ENCODE data around the gene MPZL2. TPM values are rescaled to one million over a fixed set of nuclear protein-coding genes. Genes with fewer than 3 reads are reported as not detected.

MPZL2 gene
- total RNA-seq, 1 donor from 2014 or later: 24.2 TPM

DNA sequence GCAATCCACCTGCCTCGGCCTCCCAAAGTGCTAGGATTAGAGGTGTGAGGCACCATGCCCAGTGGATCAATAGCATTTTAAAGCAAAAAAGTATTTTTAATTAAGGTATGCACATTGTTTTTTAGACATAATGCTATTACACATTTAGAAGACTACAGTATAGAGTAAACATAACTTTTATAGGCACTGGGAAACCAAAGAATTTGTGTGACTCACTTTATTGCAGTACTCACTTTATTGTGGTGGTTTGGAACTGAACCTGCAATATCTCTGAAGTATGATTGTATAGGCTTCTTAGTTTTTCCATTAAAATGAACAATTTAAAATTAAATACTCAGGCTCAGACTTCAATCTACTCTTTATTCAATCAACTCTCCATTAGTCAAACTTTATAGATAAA lies 22.9 kb upstream of the MPZL2 start:
- intact Hi-C loops (cut with DNase I): no loop called here
- DNase-seq (ENCODE audit: low spot score): no peak

- DNase-seq (ENCODE audit: low spot score): no peak
- intact Hi-C loops (cut with DNase I): no loop called here
These were observed 22.4 kb upstream of the MPZL2 start for GRCh38 chr11:118286545-118286944.

GRCh38 chr11:118283756-118284350 lies 19.8 kb upstream of the MPZL2 start:
- no peak for DNase-seq (ENCODE audit: low spot score)
- intact Hi-C loops (cut with DNase I): no loop called here

GRCh38 chr11:118283037-118283636 lies 19.0 kb upstream of the MPZL2 start:
- intact Hi-C loops (cut with DNase I): no loop called here
- DNase-seq (ENCODE audit: low spot score): no peak

DNA sequence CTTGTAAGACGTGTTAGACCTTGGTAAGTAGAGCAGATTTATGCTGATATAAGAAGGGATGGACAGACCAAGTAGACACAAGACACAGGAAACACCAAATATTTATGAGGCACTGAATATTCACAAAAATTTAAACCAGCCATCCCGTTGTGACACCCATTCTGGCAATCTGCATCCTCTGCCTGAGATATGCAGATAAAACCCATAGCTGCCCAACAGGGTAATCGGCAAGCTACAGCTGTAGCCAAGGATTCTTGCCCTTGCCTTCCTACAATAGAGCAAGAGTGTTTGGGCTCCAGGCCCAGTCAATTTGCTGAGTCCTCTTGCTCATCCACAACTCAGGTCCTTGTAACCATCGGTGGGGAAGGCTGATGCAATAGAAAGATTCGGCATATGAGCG lies 18.5 kb upstream of the MPZL2 start:
- intact Hi-C loops (cut with DNase I): no loop called here

GRCh38 chr11:118281284-118281683 lies 17.2 kb upstream of the MPZL2 start:
- intact Hi-C loops (cut with DNase I): no loop called here
- no peak for DNase-seq (ENCODE audit: low spot score)

More for the DNA sequence above, 18.5 kb upstream of the MPZL2 start:
- DNase-seq (ENCODE audit: low spot score): no peak

DNA sequence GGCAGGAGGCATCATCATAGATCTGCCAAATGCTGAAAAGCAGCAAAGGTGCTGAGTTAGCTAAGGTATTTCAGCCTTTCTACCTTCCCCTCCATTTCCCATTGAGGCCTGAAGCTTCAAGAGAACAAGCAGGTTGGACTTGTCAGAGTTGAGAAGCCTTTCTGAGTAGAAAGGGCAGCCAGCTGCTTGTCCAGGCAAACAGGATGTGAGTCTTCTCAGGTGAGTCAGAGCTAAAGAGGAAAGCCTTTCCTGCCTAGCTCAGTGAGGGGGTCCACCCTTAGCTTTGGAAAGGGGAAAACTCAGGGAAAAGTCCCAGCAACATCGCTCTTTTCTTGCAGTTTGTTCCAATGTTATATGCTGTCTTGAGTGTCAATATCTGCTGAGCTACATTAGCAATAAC lies 13.2 kb upstream of the MPZL2 start:
- intact Hi-C loops (cut with DNase I): no loop called here
- DNase-seq (ENCODE audit: low spot score): no peak

DNA sequence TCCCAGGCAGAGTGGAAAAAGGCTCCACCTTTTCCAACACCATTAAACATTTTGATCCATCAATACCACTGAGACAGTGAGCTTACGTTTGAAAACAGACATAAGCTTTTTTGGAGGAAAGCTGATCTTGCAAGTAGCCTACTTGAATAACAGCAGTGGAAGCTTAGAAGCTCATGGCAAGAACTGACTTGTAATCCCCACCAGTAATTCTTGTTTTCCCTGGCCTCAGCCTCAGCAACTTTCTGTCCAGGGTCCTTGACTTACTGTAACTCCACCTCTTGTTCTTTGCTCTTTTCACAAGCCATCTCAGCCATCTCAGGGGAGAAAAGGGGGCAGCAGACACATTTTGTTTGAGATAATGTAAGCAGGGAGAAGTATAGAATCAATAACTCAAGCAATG lies 12.3 kb upstream of the MPZL2 start:
- intact Hi-C loops (cut with DNase I): no loop called here

DNA sequence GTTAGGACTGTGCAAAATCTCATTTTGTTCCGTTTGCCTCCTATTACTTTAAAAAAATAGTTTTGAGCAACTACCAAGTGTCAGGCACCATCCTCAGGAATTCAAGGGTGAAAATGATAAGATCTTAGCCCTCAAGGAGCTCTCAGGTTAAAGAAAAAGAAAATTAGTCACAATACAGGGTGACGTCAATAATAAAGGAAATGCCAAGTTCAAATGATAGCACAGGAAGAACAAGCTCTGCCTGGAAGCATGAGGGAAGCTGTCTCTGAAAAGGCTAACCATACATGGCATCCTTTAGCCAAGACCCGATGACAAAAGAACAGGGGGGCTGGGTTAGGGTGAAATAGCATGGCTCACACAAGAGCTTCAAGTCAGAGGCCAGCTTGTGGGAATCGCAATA lies 11.1 kb upstream of the MPZL2 start:
- intact Hi-C loops (cut with DNase I): no loop called here

More for the DNA sequence above, 12.3 kb upstream of the MPZL2 start:
- no peak for DNase-seq (ENCODE audit: low spot score)

DNA sequence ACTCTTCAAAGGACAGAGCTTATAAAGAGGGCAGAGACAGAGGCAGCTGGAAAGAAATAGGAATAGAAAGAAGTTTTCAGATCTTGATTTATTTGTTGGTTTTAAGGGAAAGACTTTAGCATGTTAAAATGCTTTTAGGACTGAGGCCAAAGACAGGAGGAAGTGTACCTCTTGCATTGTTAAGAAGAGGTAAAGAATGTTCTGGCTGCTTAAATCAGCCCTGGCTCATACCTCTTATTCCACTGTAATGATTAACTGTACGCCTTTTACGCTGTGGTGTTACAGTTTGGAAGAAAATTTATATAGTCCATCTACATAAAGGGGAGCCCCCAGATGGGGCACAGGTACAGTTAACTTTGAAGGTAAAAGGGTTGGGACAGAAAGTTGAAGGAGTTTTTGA lies 10.1 kb upstream of the MPZL2 start:
- DNase-seq (ENCODE audit: low spot score): no peak
- intact Hi-C loops (cut with DNase I): no loop called here

More for the DNA sequence above, 11.1 kb upstream of the MPZL2 start:
- no peak for DNase-seq (ENCODE audit: low spot score)

- intact Hi-C loops (cut with DNase I): no loop called here
These were observed 7.9 kb upstream of the MPZL2 start for GRCh38 chr11:118272001-118272400.

DNA sequence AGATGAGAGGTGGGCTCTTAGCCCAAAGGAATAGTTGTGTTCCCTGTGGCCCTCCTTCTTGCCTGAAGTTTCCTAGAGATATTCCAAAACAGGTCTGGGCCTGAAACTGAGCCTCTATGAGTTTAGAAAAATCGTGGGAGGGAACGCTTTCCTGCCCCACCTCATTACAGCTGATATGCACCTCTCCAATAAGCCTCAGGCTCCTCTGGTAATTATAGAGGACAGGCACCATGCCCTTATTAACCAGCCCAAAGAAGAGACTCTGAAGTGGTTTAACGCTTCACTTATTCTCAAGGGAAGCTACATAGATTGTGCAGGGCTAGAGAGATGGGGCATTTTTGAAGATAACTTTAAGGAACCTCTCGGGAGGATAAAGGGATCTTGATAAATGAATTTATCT lies 3.4 kb upstream of the MPZL2 start:
- intact Hi-C loops (cut with DNase I): no loop called here

More at GRCh38 chr11:118272001-118272400, 7.9 kb upstream of the MPZL2 start:
- DNase-seq (ENCODE audit: low spot score): no peak

DNA sequence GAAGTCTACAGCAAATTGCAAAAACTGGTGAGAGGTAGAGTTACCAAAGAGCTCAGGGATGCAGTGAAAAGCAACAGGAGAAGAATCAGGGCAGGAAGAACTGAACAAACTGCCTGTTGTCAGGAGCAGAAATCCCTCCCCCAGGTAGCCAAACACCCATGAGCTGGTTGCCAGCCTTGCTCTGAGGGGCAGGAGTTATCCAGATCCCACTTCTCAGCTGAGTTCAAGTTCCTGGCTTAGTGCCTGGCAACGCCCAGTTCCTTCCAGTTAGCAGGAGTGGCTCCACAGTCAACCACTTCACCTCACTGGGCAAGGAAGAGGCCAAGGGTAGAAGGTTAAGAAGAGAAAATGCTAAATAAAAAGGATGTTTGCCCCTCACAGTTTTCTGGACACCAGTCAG lies 1.9 kb upstream of the MPZL2 start:
- DNase-seq (ENCODE audit: low spot score): no peak
- intact Hi-C loops (cut with DNase I): no loop called here

More for the DNA sequence above, 3.4 kb upstream of the MPZL2 start:
- DNase-seq (ENCODE audit: low spot score): no peak

DNA sequence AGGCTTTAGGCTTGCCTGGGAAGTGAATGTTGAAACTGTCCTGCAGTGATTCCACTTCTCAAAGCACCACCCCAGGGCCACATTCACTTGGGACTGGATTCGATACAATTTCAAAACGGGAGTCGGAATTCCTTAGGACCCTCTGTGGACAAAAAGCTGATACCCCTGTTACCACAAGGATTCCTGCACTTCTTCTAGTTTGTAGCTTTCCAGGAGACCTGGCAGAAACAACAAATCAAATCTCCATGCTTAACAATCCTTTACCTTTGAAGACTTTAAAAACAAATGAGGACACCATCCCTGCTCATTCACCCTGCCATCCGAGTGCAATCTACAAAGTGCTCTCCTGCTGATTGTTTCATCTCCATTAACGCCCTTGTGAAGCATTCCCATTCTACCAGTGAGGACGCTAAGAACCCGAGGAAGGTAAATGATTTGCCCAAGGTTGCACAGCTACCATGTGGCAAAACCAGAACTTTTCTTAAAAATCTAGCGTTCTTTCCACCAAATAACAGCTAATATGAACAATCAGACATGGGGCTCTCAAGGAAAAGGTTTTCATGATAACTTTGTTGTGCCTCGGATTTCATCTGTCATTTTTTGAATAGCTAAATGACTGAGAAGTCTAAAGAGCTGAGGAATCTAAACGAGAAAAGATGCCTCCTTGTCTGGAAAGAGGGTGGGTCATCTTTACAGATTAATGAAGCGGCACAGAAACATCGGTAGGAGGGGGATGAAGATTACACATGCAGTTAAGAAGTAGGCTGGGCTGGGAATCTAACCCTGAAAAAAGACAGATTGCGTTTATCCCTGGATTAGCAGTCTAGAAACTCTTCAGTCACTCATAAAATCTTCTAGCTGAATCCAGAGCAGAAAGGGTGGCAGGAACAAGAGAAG lies 720 bp upstream of the MPZL2 start:
- no peak for DNase-seq (ENCODE audit: low spot score)
- intact Hi-C loops (cut with DNase I): no loop called here

GRCh38 chr11:118263112-118263511 lies 985 bp downstream of the MPZL2 start:
- intact Hi-C loops (cut with DNase I): no loop called here
- DNase-seq (ENCODE audit: low spot score): no peak

GRCh38 chr11:118260353-118260752 lies 3.7 kb downstream of the MPZL2 start:
- DNase-seq (ENCODE audit: low spot score): no peak
- intact Hi-C loops (cut with DNase I): no loop called here

DNA sequence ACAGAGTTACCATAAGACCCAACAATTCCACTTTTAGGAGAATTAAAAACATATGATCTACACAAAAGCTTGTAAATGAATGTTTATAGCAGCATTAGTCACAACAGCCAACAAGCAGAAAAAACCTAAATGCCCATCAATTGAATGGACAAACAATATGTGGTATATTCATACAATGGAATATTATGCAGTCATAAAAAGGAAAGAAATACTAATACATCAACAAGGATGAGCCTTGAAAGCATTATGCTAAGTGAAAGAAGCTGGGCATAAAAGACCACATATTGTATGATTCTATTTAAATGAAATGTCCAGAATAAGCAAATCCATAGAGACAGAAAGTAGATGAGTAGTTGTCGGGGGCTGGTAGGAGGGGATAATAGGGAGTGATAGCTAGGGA lies 5.0 kb downstream of the MPZL2 start:
- intact Hi-C loops (cut with DNase I): no loop called here
- DNase-seq (ENCODE audit: low spot score): no peak

DNA sequence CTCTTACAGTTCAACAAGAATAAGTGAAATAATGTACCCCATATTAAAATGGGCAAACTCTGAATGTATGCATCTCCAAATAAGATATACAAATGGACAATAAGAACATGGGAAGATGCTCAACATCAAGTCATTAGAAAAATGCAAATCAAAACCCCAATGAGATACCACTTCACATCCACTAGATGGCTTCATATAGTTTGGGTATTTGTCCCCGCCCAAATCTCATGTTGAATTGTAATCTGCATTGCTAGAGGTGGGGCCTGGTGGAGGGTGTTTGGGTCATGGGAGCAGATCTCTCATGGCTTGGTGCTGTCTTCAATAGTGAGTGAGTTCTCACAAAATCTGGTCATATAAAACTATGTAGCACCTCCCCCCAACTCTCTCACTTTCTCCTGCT lies 5.7 kb downstream of the MPZL2 start:
- DNase-seq (ENCODE audit: low spot score): no peak
- intact Hi-C loops (cut with DNase I): no loop called here

GRCh38 chr11:118252688-118253087 lies 11.4 kb downstream of the MPZL2 start:
- no peak for DNase-seq (ENCODE audit: low spot score)
- intact Hi-C loops (cut with DNase I): no loop called here

DNA sequence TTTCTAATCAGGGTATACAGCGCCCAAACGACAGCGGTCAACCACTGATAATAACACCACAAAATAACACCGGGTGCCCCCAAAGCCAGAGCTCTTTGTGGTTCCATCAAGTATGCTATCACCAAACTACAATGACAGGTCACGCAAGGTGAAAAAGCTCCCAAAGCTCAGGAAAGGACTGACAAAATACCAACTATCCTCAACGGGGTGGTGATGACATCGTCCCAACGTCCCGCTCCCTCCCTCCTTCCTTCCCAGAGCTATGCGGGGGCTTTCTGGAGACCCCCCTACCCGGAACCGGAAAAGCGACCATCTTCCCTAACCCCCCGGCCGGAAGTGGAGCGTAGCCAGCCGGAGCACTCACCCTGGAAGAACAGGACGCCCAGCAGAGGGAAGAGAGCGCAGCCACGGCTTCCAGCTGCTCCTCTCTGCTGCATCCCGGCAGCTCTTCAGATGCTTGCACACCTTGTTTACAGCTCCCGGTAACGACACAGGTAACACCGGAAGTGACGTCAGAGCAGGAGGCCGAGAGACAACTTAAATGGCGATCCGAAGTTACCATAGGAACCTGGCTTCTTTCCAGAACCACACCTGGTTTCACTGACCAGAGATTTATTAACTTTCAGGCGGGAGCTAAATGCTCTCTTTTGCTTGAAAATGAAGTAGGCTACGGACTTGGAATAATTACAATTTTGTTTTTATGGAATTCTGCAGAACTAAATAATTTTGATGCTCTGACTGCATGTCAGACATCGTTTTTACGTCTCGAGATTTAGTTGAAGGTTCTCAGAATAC lies 12.0 kb downstream of the MPZL2 start, which contains the start of gene MPZL3:
Gene MPZL3 (minus strand): TSS at position 508 of the 795 bp plus-strand sequence. CDS start 71 bp downstream, at position 437.
- intact Hi-C loops (cut with DNase I): no loop called here
- peak; percentile 90 for DNase-seq (ENCODE audit: low spot score)

All from cardiac septum (tissue), 1 donor.